ENCODE results near the gene BDNF.

DNA sequence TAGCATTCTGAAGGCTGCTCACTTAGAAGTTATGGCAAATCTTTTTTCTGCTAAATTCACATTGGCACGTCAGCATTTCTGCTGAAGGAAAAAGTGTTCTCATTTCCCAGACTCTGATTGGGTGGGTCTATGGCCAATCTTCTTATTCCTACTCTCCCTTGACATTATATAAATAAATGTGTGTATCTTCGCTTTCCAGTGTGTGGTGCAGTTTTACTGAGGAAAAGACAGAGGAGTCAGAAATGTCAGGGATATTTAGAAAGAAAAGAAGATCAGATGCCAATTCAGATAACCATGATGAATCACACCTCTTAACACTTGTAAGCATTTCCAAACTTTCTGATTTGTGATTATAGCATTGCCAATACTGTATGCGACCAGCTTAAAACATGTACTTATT is 3.2 kb upstream of the BDNF start:
- TF ChIP-seq POLR2AphosphoS5 (IDR thresholded peaks at IDR 0.05; ENCODE audit: insufficient read depth in 1 of 2, low read depth in 1 of 2) (no peak), POLR2A (IDR thresholded peaks at IDR 0.05) (no peak)
